HFFc6 (cell line): Measurements from ENCODE around the gene PCGF3. TPM values are rescaled to one million over a fixed set of nuclear protein-coding genes. Genes with fewer than 3 reads are reported as not detected.

Experiments
- DNase-seq: peaks from one replicate; pipeline ENCODE4 v3.0.0-alpha.2; 2018
- H3K27ac Mint-ChIP-seq: 2 replicates; pipeline ENCODE4 v1.8.0; 2020; ENCODE audit warnings: mild to moderate bottlenecking, mixed read lengths
- H3K27me3 Mint-ChIP-seq: 2 replicates; pipeline ENCODE4 v1.8.0; 2021; ENCODE audit warnings: mild to moderate bottlenecking, moderate library complexity, mixed read lengths; ENCODE audit not compliant: insufficient read depth
- H3K36me3 Mint-ChIP-seq: 2 replicates; pipeline ENCODE4 v1.8.0; 2021; ENCODE audit warnings: low read depth, mixed read lengths
- H3K4me1 Mint-ChIP-seq: 2 replicates; pipeline ENCODE4 v1.8.0; 2020; ENCODE audit warnings: low read depth, mixed read lengths
- H3K4me3 Mint-ChIP-seq: 2 replicates; pipeline ENCODE4 v1.8.0; 2020; ENCODE audit warnings: mild to moderate bottlenecking, moderate library complexity, mixed read lengths
- H3K9me3 Mint-ChIP-seq: 2 replicates; pipeline ENCODE4 v1.8.0; 2020; ENCODE audit warnings: mild to moderate bottlenecking, mixed read lengths
- CTCF ChIP-seq: fragments of 200-600 bp; sonication (generic); IDR thresholded peaks from 2 replicates; pipeline ENCODE4 v1.5.0; 2021; ENCODE audit warnings: antibody characterized with exemption, mild to moderate bottlenecking
- total RNA-seq, 6 experiments: library from RNA; stranded (reverse); fragmentation: NEBNext Ultra II Directional; extraction: Animal tissue kit (Norgen Biotek cat#: 25700); gene quantifications; 2 replicates in 1 of 6; 3 replicates in 5 of 6; pipeline ENCODE4 v1.2.3, GENCODE V29; 2021

The PCGF3 gene
- total RNA-seq, 6 experiments from 2014 or later: 28.5 to 34.5 (median 30.2) TPM

GRCh38 chr4:739569-739968 lies 33.9 kb downstream of the PCGF3 start:
- no peak for TF ChIP-seq CTCF
- Mint-ChIP-seq H3K27me3 (peaks cover 10% of the 10 kb centered on the region), H3K27ac (no peak overlapping the region), H3K36me3 (peaks cover 29% of the 10 kb centered on the region), H3K4me3 (no peak overlapping the region), H3K9me3 (peaks cover 9% of the 10 kb centered on the region), H3K4me1 (peaks cover 14% of the 10 kb centered on the region; the same call in 1 of the 2 replicates)
- DNase-seq: no peak

- peaks cover 10% of the 10 kb centered on the region for H3K27me3 Mint-ChIP-seq
- DNase-seq: no peak
- TF ChIP-seq CTCF: no peak
- H3K4me1 Mint-ChIP-seq: peaks cover 14% of the 10 kb centered on the region; the same call in 1 of the 2 replicates
- no peak overlapping the region for H3K4me3 Mint-ChIP-seq
- peaks cover 25% of the 10 kb centered on the region for H3K36me3 Mint-ChIP-seq
- no peak overlapping the region for H3K27ac Mint-ChIP-seq
- H3K9me3 Mint-ChIP-seq: peaks cover 9% of the 10 kb centered on the region
Observed at GRCh38 chr4:740011-740410, 34.4 kb downstream of the PCGF3 start.

DNA sequence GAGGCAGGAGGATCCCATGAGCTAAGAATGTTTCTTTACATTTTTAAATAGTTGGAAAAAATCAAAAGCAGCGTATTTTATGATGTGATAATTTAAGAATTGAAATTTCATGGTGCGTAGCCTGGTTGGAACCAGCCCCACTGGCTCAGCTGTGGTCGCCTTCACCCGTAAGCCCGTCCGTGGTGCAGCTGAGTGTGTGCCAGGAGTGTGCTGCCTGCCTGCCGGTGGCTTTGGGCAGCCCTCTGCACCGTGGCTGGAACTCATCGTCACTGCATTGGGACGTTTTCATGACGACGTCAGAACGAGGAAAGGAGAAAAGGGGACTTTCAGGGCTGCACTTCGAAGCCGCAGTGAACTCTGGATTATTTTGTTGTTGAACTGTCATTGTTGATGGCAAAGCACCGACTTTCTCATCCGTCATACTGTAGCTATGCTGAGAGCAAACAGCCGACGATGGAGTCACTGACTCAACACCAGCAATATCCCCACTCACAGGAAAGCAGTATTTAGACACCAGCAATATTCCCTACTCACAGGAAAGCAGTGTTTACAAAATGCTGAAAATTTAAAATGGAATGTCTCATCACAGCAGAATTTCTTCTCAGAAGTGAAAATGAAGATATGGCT lies 35.1 kb downstream of the PCGF3 start:
- H3K36me3 Mint-ChIP-seq: peaks cover 25% of the 10 kb centered on the region
- TF ChIP-seq CTCF: no peak
- H3K9me3 Mint-ChIP-seq: peaks cover 9% of the 10 kb centered on the region
- H3K4me3 Mint-ChIP-seq: no peak overlapping the region
- no peak overlapping the region for H3K27ac Mint-ChIP-seq
- DNase-seq: no peak
- peaks cover 14% of the 10 kb centered on the region; the same call in 1 of the 2 replicates for H3K4me1 Mint-ChIP-seq
- H3K27me3 Mint-ChIP-seq: peaks cover 10% of the 10 kb centered on the region

GRCh38 chr4:742096-742741 lies 36.6 kb downstream of the PCGF3 start:
- peaks cover 25% of the 10 kb centered on the region for H3K36me3 Mint-ChIP-seq
- peaks cover 14% of the 10 kb centered on the region; the same call in 1 of the 2 replicates for H3K4me1 Mint-ChIP-seq
- H3K4me3 Mint-ChIP-seq: no peak overlapping the region
- H3K27me3 Mint-ChIP-seq: peaks cover 10% of the 10 kb centered on the region
- no peak for TF ChIP-seq CTCF
- no peak for DNase-seq
- H3K27ac Mint-ChIP-seq: no peak overlapping the region
- peaks cover 9% of the 10 kb centered on the region for H3K9me3 Mint-ChIP-seq

DNA sequence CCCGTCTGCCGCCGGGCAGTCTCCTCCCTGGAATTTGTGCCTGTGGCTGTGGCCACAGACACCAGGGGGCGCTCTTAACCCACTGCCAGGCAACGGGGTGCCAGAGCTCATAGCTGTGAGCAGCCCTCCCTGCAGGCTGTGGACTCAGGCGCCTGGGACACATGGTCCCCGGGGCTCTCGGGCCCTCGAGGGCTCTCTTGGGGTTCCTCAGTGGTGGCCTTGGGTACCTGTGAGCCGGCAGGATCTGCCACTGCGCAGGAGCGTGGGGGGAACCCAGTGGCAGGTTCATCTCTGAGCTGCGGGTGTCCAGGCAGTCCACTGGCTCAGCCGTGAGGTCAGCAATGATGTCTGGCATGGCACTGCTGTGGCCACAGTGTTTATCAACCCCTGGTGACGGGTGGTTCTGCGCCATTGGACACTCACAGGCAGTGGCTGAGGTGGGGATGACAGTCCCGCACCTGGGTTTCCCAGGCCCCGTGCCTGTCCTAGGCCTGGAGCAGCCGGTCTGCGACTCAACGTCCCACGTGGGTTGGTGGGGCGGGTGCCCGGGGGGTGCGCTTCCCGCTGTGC lies 37.2 kb downstream of the PCGF3 start:
- peaks cover 11% of the 10 kb centered on the region for H3K27me3 Mint-ChIP-seq
- no peak overlapping the region for H3K4me3 Mint-ChIP-seq
- no peak overlapping the region for H3K27ac Mint-ChIP-seq
- peaks cover 14% of the 10 kb centered on the region; the same call in 1 of the 2 replicates for H3K4me1 Mint-ChIP-seq
- H3K9me3 Mint-ChIP-seq: peaks cover 12% of the 10 kb centered on the region
- H3K36me3 Mint-ChIP-seq: peaks cover 26% of the 10 kb centered on the region
- peak; percentile 33 for DNase-seq
- peak; percentile 95 for TF ChIP-seq CTCF
